GM18520 (cell line): ENCODE results near the gene IRAK1.
A peak's percentile ranks its signal among the peaks of the same experiment; 100 is the strongest.

Source experiments
- ATAC-seq: cut with Tn5 transposase; IDR thresholded peaks from one replicate; pipeline ENCODE4 v1.9.1; 2021; ENCODE audit not compliant: unreplicated experiment

The IRAK1 gene

DNA sequence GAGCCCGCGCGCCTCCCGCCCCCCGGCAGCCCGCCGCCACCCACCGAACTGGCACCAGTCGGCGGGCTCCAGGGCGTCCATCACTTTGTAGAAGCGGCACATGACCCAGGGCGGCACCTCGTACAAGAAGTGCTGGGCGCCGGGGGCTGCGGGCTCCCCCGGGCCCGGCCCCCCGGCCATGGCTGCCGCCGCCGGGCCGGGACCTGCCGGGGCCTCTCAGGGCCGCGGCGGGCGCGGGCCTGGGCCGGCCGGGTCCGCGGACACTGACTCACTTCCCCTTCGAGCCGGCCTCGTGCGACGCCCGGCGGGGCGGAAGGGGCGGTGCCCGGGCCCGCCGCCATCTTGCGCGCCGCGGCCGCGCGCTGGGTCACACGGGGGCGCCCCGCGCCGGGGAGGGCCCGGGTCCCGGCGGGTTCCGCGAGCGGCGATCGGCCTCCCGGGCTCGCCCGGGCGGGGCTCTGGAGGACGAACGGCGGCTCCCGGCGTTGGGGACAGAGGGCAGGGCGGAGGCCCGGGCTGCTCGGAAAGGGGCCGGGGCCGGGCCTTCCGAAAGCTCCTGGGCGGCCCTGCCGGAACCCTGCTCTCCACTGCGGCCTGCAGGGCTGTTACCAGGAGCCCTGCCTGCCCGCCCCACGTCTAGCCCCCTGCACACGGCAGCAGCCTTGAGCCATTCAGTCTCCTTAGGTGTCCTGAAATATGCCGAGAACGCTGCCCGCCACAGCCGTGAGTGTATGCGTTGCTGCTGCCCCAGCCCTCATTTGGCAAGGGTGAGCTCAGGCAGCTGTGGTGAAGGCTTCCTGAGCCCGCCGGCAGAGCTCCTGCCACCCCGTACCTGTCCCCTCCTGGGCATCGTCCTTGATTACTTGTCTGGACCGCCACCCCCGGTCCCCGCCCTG, at the start of gene IRAK1:
IRAK1 (minus strand) TSS at position 270 of the 896 bp plus-strand sequence; CDS start at position 180, 90 bp downstream.
- ATAC-seq, result peak; percentile 62

DNA sequence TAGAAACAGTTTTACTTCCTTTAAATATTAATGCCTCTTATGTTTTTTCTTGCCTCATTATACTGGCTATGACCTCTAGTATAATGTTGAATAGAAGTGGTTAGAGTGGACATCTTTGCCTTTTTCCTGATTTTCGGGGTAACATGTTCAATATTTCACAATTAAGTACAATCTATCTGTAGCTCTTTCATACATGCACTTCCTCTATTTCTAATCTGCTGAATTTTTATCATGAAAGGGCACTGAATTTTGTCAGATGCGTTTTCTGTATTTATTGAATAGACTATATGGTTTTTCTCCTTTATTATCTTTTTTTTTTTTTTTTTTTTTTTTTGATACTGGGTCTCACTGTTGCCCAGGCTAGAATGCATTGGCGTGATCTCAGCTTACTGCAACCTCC, 48.9 kb upstream of the IRAK1 start:
- no peak for ATAC-seq

DNA sequence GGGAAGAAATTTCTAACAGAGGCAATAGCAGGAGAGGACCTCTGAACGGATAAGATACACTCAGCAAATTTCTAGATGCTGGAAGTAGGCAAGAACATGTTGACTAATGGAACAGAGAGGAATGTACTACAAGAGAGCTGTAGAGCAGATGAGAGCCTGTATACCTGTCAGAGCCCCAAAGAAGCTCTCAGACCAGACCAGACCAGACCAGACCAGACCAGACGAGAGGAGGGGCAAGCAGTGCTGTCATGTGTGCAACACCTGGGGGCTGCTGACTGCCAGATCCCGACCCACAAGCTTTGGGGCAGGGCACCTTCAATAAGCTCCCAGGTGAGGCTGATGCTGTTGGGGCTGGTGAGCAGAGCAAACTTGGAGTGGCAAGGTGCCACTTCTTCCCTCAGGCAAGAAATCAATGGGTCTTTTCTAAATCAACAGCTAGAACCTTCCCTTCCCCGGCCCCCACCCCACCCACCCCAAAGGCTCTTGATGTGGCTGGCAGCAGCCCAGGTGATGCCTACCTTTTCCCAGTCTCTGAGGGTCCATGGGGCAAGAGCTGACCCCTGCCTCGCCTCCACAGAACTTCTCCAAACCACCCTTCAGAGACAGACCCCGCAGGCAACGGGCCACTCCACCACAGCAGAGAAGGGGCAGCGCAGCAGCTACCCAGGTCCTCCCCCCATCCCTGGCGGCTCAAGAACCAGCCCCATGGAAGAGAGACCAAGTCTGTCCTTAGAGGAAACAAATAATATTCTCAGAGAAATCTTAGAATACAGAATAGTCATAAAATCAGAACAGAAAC, 45.1 kb upstream of the IRAK1 start:
- no peak for ATAC-seq

DNA sequence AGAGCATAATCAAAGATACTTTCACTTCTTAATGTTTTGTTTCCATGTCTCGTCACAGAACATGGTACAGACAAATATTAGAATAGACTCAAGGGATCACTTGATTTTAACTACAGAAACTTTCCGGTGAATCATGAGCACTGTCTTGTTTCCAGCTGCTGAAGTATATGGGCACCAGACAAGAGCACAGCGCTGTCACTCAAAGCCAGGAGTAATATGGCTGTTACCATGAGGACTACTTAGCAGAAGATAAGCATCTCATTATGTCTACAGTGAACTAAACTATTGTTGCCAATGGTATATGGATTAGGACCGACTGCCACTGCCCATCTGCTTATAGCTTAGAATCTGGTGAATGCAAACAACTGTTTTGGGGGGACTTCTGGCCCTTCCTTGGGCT, 43.5 kb upstream of the IRAK1 start:
- ATAC-seq, result no peak

DNA sequence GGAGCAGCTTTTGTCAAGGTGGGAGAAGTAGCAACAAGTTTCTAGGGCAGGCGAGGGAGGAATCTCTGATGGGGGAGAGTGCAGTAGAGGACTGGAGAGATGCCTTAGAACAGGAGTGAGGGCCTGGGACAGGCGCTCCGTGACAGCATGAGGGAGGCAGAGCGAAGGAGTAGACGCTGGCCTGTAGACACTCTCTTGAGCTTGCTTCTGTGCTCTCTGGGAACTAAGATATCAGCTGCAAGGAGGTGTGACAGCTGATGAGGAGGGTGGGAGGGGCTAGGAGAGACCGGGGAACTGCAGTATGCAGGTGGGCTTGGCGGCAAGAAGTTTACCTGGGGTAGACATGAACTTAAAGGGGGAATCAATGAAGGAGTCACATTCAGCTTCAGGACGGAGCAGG, 42.1 kb upstream of the IRAK1 start:
- ATAC-seq, result no peak

DNA sequence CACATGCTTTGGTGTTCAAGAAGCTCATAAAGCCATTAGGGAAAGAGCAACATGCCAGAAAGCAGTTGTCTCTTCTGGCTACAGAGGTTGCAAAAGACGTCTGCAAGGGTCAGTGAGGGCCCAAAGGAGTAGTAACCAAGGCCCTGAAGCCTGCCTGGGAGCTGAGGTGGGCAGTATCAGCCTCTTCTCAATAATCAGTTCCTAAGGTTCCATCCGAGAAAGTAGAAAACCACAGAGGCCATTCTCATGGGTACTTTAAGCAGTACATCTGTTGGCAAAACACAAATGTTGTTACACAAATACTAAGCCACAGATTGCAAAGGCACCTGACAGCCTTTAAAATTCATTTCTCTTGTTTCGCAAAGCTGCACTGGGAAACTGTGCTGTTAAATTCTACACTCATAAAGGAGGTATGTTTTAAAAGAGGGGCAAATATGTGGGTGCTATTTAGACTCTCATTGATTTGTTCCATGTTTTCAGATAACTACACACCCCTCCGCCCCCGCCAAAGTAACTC, 40.1 kb upstream of the IRAK1 start:
- no peak for ATAC-seq

DNA sequence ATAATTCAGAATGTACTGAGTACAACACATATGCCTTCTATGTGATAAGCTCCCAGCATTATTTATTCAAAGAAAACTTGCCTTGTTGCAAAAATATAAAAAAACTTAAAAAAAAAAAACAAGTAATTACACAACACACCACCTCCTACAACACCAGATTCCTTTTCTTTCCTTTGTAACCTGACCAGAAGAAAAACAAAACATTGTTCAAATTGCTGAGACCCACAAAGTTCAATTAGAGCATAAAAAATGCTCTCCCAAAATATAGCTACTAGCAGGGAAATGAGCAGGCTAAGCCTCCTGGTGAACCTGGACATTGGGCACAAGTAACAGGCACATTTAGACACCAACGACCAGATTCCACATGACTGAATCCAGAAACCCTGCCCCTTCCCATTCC, 39.5 kb upstream of the IRAK1 start:
- no peak for ATAC-seq

DNA sequence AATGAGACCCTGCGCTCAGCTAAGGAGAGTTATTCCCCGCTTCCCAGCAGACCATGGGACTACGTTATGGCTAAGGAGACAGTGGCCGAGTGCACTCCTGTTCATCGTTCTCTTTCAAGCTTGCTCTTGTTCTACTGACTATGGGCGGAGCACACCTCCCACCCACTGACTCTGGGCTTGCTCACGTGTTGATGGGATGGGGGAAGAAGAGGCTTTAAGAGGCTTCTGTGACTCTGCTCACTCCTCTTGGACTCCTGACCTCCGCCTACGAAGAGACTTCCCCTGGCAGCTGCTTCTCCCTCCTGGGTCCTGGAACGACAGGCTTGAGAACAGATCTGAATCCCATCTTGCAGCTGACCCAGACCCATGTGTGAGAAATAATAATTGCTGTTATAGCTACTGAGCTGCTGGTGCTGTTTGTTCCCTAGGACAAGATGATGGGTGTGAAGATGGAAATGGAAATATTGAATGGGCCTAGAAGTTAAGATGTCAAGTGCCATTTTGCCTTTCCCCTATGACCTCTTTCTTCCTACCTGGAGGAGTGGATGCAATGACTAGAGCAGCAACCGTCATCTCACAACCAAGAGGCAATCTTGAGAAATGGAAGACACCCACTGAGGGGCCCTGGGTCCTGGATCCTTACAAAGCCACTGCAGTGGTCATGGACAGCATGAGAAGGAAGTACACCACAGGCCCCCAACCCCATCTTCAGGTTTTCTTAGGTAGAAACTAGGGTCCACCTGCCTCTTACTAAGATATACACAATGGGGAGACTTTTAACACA, 38.7 kb upstream of the IRAK1 start:
- ATAC-seq, result no peak

DNA sequence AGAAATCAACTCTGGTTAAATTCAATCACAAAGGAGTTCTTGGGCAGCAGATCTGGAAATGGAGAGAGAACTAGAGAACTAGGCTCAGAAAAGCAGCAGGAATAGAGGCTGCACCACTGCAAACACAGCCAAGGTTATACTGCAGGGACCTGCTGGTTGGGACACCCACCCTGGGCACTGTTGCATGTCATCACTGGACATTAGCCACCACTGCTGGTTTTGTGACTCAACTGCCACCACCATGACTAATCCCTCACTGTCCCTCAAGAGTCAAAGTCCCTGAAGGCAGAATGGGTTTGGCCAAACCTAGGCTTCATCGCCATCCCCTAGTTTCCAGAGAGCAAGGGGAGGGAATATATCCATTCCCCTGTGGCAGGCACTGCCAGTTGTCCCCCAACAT, 38.1 kb upstream of the IRAK1 start:
- no peak for ATAC-seq

DNA sequence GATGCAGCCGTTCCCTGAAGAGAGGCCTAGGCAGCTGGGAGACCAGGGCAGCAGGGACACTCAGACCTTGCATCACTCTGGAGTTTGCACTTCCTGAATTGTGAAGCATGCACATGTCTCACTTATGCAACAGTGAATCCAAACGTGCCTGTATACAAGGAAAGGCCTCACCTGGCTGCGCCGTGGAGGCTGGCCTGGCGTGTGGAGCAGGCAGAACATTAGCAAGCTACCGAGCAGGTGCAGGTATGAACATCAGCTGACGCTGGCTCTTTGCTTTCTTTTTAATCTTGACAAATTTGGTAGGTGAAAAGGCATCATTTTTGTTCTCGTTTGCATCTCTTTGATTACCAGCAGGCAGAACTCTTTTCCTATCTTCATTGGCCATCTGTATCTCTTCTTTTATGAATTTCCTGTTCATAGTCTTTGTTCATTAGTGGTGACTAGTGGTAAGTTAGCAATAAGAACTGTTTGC, 37.1 kb upstream of the IRAK1 start:
- no peak for ATAC-seq

DNA sequence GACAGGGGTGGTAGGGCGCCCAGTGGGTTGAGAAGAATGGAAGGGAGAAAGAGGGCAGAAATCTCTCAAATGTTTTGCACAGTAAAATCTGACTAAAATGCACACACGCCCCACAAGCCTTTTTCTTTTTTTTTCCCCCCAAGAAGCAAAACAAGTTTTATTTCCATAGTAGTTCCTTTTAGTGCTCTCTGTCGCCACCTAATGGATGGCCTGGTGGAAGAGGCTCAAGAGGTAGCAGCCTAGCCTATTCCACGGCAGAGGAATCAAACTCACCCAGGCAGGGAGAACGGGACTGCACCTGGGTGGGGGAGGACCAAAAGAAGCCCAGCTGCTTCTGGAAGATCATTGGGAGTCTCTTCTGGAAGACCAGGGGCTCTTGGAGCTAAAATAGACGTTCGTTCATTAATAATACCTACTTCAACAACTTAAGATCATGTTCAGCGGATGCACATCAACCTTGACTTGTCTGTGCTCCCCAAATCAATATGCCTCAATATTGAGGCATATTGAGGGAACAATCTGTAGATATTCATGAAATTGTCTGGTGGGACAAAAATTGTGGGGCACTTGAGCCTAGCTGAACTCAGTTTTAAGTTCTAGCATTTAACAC, 31.6 kb upstream of the IRAK1 start:
- ATAC-seq, result no peak

DNA sequence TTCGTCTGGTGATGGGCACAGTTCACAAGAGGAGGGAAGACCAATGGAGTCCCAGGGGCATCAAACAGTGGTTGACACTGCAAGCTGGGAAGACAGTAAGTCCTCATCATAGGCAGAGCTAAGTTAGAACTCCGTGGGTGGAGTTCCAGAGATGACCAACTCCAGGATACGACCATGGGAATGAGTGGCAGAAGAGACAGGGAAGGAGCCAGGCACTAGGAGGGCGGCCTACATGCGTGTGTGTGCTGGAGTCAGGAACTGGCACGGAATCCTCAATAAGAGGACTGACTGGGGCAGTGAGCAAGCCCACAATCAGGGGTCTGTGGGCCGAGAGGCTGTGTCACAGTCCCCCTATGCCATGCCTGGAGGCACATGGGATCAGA, 30.4 kb upstream of the IRAK1 start:
- ATAC-seq, result no peak

DNA sequence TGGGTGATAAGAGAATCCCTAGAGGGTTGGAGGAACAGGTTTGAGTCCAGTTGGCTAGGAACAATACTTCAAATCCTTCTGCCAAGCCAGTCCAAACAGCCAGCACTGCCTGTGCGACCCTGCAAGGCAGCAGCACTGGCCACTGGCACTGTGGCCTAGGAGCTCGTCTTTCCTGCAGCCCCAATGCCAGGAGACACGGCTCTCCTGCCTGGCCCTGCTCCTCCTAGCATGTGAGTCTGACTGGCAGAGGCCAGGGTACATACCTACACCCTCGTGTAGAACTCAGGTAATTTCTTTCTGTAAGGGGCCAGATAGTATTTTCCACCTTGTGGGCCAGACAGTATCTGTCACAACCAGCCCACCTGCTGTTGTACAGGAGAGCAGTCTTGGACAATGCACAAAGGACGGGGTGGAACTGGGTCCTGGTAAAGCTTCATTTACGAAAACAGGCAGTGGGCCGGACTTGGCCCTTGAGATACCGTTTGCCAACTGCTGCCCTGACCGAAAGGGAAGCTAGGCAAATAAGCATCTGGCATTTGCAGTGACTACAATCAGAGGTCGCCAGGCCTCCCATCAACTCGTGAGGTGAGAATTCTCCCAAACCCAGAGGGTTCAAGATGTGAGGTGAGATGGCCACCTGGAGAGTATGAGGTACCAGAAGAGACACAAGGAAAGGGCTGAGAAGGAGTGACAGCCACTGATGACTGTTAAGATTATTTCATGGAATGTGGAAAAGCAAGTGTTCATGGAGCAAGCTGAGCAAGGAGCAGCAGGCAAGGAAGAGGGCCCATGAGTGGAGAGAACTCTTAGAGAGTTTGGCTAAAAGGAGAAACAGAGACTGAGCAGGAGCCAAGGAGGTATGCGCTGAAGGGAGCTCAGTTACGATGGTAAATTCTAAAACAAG, 29.8 kb upstream of the IRAK1 start:
- no peak for ATAC-seq

DNA sequence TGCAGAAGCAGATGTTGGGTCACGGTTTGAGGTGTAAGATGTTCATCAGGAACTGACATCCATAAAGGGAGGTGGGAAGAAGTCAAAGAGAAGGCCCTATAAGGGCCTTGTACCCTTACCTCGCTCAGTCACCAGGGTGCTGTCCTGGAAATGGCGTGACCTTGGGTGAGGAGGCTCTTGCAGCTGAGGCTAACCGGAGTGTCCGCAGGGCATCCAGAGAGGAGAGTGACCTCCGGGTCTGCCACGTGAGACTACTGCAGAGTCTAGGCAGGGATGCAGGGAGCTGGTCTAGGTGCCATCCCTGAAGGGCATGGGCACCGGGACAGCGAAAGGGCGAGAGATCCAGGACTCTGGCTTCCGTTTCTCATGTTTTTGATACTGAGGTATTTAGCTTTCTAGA, 28.7 kb upstream of the IRAK1 start:
- ATAC-seq, result no peak

DNA sequence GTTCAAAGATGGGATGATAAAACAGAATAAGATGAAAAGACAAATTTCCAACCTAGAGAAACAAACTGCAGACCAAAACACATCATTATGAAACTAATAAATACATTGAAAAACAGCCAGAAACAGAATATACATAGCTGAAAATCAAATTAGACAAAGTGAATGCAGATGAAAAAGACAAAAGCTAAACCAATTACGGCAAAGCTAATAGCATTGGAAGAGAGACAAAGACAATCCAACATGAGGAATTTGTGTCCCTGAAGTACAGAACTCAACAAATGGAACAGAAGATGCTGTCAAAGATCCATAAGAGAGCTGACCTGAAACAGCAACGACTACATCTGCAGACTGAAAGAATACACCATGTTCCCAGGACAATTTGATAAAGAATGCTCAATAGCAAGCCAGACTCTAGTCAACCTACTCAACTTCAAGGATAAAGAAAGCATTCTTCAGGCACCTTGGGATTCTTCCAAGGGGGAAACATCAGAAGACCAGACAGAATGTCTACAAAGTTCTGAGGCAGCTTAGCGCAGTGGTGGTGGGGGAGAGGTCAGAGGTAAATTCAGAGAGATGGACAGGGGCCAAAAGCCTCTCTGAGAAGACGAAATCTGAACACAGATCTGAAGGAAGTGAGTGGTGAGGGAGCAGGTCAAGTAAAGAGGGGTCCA, 27.4 kb upstream of the IRAK1 start:
- no peak for ATAC-seq

DNA sequence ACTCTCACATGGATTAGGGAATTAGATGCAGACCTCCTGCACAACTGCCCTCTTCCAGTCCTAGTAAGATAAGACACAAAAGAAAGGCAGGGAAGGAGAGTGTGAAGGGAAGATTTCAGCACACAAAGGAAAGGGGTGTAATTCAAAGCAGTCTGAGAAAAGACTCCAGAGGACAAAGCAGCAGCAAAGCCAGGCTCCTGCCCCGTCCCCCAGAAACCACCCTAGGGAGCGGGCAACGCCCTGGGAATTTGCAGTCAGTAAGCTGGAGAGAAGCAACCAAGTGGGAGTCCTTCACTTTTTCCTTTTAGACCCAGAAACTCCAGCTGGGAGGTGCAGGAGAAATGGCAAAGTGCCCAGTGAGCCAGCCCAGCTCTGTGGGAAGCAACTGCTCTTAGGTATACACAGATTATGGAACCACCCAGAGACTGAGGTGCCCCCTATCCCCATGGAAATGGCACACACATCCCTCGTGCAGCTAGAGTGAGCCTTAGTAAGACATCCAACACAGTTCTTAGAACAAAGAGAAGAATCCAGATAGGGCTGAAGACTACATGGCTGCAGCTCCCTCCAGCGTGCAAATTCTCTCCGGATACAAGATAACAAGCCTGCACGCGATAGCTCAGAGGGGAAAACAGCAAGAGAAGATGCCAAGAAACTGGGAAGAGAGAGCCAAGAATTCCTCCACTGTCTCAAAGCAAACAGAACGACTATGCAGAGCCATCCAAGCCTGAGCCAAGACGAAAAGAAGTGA, 26.5 kb upstream of the IRAK1 start:
- no peak for ATAC-seq

DNA sequence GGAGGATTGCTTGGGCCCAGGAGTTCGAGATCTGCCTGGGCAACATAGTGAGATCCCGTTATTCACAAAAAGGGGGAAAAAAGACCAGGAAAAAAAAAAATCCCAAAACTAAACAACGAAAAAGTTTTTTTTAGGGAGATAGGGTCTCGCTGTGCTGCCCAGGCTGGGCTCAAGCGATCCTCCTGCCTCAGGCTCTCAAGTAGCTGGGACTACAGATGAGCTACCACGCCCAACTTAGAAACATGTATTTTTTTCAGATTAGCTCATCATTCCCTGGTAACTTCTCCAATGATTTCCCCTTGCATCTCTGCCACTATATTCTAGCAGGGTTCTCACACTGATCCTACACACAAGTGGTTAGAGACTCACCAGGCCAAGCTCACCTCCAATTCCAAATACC, 24.4 kb upstream of the IRAK1 start:
- no peak for ATAC-seq

DNA sequence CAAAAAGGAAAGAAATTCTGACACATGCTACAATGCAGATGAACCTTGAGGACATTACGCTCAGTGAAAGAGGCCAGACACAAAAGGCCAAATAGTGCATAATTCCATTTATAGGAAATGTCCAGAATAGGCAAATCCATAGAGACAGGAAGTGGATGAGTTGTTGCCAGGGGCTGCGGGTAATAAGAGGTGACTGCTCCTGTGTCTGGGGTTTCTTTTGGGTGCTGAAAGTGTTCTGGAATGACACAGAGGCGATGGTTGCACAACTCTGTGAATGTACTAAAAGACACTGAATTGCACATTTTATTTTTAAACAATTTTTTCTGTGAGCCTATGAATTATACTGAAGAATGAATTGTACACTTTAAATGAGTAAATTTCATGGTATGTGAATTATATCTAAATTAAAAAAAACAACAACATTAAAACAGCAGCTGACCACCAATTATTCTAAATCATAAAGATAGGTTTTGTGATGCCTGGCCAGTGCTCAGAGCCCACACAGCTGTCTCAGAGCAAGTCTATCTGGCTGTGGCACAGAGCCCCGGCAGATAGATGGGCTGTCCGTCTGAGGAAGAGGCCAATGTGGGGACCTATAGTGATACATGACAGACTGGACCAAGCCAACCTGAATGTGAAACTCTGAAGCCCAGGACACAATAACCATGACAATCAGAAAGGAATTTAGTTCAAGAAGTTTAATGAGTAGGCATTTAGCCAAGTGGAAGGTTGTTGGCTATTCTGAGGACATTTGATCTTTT, 23.5 kb upstream of the IRAK1 start:
- ATAC-seq, result no peak
